K562 (cell line): Measurements from ENCODE around the gene CUTC. TPM values are rescaled to one million over a fixed set of nuclear protein-coding genes. Genes with fewer than 3 reads are reported as not detected.
A peak's percentile ranks its signal among the peaks of the same experiment; 100 is the strongest.

Experiments used
- ZNF766 ChIP-seq: fragments of 200-800 bp; sonication (Bioruptor generic); conservative IDR thresholded peaks from 2 replicates; pipeline ENCODE4 v1.6.1; 2016; ENCODE audit warnings: missing genetic modification characterization, missing compliant biosample characterization
- polyA plus RNA-seq, 8 experiments: library from polyadenylated mRNA; depleted of rRNA in 4 of 8; stranded (reverse) in 5 of 8; unstranded in 3 of 8; fragments of >200 nt; fragmentation: Nextera tagmentation in 2 of 8; fragmentation: Illumina TruSeq in 1 of 8; extraction: Ambion mirVana in 2 of 8; extraction: Trizol in 1 of 8; gene quantifications; 2 replicates each; pipeline versions ENCODE4 v1.2.1 to v1.2.3, GENCODE V29; 2011 to 2014; ENCODE audit warnings: inconsistent platforms in 1 of 8, missing spikeins in 1 of 8
- total RNA-seq, 7 experiments: library from RNA; depleted of rRNA in 6 of 7; stranded (reverse); fragments of >200 nt in 6 of 7; fragmentation: Illumina TruSeq in 2 of 7; extraction: Trizol in 2 of 7; gene quantifications; 2 replicates each; pipeline versions ENCODE4 v1.2.1 to v1.2.3, GENCODE V29; 2011 to 2021; ENCODE audit warnings: low replicate concordance in 1 of 7
- TF ChIP-seq, protein P1 (sequence below): fragments of 200-600 bp; sonication (generic); IDR thresholded peaks from one replicate; pipeline ENCODE4 v1.6.1; 2012; ENCODE audit warnings: mild to moderate bottlenecking, low read depth, low read length, inconsistent platforms
- TF ChIP-seq, protein P2 (sequence below): fragments of 250-450 bp; sonication (Bioruptor Pico); IDR thresholded peaks from 2 replicates; pipeline ENCODE4 v1.4.0; 2020; ENCODE audit warnings: mild to moderate bottlenecking, moderate library complexity

The CUTC gene
- total and polyA plus RNA-seq, 9 of the 15 experiments (the other 6 are each of a cell fraction or from before 2014, with no cell fraction given), result 18.6 to 69.3 (median 32.3) TPM

DNA sequence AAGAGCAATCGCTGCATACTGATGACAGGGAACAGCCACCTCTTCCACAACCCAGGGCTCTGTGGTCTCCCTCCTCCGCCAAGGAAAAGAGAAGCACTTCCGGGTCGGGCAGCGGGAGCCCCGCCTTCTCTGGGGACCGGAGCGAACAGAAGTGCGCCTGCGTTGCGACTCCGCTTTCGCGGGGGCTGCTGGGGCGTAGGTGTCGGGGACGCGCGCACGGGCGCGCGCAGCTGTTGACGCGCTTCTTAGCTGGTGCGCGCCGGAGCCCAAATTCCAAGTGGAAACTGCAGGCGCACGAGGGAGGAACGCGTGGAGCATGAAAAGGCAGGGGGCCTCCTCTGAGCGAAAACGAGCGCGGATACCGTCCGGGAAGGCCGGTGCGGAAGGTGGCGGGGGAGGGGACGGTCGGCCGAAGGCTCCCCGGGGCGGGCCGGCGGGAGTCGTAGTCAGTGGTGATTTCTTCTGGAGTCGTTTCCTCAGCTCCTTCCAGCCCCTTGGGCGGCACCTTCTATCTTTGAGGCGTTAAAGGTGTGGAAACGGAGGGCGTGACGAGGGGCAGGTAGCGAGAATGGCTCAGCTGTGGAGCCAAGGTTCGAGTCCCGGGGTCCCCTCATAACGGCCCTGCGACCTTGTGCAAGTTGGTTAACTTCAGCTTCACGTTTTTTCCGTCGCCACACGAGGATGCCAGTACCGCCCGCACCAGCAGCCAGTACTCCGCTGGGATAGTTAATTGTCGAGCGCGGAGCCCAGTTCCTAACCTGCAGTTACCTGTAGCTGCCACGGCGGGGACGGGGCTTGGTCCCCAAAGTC is at the start of gene CUTC, which contains the start of gene COX15 (continued):
- TF ChIP-seq, protein P1, sequence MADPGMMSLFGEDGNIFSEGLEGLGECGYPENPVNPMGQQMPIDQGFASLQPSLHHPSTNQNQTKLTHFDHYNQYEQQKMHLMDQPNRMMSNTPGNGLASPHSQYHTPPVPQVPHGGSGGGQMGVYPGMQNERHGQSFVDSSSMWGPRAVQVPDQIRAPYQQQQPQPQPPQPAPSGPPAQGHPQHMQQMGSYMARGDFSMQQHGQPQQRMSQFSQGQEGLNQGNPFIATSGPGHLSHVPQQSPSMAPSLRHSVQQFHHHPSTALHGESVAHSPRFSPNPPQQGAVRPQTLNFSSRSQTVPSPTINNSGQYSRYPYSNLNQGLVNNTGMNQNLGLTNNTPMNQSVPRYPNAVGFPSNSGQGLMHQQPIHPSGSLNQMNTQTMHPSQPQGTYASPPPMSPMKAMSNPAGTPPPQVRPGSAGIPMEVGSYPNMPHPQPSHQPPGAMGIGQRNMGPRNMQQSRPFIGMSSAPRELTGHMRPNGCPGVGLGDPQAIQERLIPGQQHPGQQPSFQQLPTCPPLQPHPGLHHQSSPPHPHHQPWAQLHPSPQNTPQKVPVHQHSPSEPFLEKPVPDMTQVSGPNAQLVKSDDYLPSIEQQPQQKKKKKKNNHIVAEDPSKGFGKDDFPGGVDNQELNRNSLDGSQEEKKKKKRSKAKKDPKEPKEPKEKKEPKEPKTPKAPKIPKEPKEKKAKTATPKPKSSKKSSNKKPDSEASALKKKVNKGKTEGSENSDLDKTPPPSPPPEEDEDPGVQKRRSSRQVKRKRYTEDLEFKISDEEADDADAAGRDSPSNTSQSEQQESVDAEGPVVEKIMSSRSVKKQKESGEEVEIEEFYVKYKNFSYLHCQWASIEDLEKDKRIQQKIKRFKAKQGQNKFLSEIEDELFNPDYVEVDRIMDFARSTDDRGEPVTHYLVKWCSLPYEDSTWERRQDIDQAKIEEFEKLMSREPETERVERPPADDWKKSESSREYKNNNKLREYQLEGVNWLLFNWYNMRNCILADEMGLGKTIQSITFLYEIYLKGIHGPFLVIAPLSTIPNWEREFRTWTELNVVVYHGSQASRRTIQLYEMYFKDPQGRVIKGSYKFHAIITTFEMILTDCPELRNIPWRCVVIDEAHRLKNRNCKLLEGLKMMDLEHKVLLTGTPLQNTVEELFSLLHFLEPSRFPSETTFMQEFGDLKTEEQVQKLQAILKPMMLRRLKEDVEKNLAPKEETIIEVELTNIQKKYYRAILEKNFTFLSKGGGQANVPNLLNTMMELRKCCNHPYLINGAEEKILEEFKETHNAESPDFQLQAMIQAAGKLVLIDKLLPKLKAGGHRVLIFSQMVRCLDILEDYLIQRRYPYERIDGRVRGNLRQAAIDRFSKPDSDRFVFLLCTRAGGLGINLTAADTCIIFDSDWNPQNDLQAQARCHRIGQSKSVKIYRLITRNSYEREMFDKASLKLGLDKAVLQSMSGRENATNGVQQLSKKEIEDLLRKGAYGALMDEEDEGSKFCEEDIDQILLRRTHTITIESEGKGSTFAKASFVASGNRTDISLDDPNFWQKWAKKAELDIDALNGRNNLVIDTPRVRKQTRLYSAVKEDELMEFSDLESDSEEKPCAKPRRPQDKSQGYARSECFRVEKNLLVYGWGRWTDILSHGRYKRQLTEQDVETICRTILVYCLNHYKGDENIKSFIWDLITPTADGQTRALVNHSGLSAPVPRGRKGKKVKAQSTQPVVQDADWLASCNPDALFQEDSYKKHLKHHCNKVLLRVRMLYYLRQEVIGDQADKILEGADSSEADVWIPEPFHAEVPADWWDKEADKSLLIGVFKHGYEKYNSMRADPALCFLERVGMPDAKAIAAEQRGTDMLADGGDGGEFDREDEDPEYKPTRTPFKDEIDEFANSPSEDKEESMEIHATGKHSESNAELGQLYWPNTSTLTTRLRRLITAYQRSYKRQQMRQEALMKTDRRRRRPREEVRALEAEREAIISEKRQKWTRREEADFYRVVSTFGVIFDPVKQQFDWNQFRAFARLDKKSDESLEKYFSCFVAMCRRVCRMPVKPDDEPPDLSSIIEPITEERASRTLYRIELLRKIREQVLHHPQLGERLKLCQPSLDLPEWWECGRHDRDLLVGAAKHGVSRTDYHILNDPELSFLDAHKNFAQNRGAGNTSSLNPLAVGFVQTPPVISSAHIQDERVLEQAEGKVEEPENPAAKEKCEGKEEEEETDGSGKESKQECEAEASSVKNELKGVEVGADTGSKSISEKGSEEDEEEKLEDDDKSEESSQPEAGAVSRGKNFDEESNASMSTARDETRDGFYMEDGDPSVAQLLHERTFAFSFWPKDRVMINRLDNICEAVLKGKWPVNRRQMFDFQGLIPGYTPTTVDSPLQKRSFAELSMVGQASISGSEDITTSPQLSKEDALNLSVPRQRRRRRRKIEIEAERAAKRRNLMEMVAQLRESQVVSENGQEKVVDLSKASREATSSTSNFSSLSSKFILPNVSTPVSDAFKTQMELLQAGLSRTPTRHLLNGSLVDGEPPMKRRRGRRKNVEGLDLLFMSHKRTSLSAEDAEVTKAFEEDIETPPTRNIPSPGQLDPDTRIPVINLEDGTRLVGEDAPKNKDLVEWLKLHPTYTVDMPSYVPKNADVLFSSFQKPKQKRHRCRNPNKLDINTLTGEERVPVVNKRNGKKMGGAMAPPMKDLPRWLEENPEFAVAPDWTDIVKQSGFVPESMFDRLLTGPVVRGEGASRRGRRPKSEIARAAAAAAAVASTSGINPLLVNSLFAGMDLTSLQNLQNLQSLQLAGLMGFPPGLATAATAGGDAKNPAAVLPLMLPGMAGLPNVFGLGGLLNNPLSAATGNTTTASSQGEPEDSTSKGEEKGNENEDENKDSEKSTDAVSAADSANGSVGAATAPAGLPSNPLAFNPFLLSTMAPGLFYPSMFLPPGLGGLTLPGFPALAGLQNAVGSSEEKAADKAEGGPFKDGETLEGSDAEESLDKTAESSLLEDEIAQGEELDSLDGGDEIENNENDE, result no peak
- peak; percentile 74; the same call in 1 of the 2 replicates for TF ChIP-seq ZNF766 (CRISPR knock-in tag)
- TF ChIP-seq, protein P2, sequence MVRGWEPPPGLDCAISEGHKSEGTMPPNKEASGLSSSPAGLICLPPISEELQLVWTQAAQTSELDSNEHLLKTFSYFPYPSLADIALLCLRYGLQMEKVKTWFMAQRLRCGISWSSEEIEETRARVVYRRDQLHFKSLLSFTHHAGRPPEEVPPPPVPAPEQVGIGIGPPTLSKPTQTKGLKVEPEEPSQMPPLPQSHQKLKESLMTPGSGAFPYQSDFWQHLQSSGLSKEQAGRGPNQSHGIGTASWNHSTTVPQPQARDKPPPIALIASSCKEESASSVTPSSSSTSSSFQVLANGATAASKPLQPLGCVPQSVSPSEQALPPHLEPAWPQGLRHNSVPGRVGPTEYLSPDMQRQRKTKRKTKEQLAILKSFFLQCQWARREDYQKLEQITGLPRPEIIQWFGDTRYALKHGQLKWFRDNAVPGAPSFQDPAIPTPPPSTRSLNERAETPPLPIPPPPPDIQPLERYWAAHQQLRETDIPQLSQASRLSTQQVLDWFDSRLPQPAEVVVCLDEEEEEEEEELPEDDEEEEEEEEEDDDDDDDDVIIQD (CRISPR knock-in tag), result no peak
